ENCODE results near the gene DEPDC4.
"Not testable (repeated sequence)": the region's sequence is repeated elsewhere in the genome, so short reads cannot be mapped to it uniquely, and the experiment has no call there.

DEPDC4 gene

DNA sequence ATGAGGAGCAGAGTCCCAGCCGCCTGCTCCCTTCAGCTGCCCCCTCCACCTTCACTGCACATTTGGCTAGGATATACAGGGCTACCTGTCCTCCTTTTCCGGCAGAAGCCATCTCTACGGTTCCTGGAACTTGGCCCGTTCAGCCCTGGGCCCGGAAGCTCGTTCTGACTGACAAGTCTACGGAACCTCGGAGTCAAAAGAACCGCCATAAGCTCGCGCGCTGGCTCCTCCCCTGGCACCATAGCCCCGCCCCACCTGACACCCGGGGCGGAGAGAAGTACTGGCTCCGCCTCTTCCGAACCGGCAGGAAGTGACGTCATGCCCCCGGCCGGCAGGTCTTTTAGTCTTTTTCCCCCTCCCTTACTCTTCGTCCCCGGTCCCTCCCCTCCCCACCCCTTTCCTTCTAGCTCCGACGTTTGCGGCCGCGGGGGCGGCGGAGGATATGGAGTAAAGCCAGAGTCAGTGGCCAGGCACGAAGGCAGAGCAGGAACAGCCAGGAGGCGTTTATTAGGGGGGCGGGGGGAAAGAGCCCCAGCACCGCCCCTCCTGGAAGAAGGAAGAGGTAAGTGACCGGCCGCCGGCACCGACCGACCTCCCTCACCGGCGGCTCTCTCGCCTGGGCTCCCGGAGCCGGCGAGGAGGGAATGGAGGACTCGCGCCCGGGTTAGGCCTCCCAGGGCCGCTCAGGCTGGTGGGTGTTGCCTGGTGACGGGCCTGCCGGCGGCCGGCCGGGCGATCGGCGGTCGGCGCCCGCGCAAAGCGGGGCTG is at the start of gene DEPDC4, which contains the start of gene SCYL2:
Gene DEPDC4 (minus strand): TSS at position 245 of the 768 bp plus-strand sequence. CDS start 3 bp downstream, at position 242.
Gene SCYL2 (plus strand): TSS at position 343 of the 768 bp plus-strand sequence. CDS start 15,794 bp downstream, outside the sequence.
- DNase-seq (ENCODE audit: low read depth) = peak; percentile 92

DNA sequence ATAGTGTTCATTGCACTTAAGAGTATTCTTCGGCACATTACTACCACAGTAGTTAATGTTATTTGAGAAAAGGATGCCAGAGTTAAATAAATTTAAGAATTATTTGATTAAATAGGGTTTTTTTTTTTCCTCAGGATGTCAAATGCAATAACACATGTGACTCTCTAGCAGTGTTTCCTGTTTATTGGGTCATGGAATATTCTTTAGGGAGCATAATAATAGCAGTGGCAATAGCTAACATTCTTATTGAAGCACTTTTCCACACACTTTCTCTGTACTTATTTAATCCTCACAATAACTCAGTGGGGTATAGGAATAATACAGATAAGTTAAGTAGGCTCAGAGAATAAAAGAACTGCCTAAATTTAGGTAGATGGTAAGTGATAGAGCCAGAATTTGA is 44.4 kb upstream of the DEPDC4 start:
- no peak for DNase-seq (ENCODE audit: low read depth)

DNA sequence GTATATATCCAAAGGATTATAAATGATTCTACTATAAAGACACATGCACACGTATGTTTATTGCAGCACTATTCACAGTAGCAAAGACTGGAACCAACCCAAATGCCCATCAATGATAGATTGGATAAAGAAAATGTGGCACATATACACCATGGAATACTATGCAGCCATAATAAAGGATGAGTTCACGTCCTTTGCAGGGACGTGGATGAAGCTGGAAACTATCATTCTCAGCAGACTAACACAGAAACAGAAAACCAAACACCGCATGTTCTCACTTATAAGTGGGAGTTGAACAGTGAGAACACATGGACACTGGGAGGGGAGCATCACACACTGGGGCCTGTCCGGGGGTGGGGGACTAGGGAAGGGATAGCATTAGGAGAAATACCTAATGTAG is 41.3 kb upstream of the DEPDC4 start:
- not testable (repeated sequence) for DNase-seq (ENCODE audit: low read depth)

DNA sequence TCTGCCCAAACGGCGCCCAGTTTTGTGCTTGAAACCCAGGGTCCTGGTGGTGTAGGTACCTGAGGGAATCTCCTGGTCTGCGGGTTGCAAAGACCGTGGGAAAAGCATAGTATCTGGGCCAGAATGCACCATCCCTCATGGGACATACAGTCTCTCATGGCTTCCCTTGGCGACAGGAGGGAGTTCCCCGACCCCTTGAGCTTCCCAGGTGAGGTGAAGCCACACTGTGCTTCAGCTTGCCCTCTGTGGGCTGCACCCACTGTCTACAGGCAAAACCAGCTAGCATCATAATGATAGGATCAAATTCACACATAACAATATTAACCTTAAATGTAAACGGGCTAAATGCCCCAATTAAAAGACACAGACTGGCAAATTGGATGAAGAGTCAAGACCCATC is 37.5 kb upstream of the DEPDC4 start:
- not testable (repeated sequence) for DNase-seq (ENCODE audit: low read depth)

DNA sequence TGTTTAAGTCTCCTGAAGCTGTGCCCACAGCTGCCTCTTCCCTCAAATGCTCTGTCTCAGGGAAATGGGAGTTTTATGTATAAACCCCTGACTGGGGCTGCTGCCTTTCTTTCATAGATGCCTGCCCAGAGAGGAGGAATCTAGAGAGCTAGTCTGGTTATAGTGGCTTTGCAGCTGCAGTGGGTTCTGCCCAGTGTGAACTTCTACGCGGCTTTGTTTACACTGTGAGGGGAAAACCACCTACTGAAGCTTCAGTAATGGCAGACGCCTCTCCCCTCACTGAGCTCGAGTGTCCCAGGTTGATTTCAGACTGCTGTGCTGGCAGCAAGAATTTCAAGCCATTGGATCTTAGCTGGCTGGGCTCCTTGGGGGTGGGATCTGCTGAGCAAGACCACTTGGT is 37.0 kb upstream of the DEPDC4 start:
- DNase-seq (ENCODE audit: low read depth) = no peak

DNA sequence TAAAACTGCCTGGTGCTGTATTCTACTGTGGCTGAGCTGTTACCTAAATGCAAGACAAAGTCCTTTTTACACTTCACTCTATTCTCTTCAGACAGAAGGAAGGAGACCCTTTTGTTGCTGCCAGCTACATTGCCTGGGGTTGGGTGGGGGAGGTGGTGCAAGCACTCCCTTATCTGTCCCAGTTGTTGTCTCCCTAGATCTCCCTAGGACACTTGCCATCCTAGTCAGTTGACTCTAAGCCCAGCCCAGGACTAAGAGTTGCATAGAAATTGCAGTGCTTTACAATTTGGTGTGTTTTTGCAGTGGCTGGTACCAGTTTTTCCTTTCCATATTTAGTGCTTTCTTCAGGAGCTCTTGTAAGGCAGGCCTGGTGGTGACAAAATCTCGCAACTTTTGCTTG is 35.2 kb upstream of the DEPDC4 start:
- DNase-seq (ENCODE audit: low read depth) = no peak

DNA sequence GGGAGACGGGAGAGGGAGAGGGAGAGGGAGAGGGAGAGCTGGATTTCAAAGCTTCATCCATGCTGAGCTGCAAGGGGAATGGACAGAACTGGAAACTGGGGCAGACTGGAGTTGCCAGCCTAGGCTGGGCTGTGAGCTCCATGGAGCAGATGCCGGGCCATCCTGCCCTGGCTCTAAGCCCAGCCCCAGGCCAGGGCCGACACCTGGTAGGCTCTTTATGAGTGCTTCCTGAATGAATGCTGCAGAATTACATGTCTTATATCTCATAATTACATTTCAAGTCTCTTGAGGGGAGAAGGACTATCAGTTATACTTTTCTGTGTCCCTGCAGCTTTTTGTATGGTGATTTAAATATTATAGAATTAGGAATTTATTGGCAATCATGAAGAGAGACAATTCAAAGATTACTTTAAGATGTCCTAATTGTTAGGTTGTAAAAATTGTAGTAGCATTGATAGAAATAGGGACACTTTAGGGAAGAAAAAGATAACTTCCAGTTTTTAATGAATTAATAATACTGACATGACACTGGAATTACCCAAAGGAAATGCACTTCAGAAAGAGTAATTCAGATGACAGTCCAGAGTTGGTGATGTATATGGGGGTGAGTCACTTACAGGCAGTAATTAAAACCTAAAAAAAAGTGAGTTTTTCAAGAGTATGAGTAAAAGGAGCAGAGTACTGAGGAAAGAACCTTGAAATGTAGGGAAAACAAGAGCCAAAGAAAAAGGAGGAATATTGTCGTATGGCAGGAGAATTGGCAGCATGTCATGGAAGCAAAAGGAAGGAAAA is 29.1 kb upstream of the DEPDC4 start:
- peak; percentile 3 for DNase-seq (ENCODE audit: low read depth)

DNA sequence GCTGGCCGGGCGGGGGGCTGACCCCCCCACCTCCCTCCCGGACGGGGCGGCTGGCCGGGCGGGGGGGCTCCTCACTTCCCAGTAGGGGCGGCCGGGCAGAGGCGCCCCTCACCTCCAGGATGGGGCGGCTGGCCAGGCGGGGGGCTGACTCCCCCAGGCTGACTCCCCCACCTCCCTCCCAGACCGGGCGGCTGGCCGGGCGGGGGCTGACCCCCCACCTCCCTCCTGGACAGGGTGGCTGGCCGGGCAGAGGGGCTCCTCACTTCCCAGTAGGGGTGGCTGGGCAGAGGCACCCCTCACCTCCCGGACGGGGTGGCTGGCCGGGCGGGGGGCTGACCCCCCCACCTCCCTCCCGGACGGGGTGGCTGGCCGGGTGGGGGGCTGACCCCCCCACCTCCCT is 27.5 kb upstream of the DEPDC4 start:
- not testable (repeated sequence) for DNase-seq (ENCODE audit: low read depth)

DNA sequence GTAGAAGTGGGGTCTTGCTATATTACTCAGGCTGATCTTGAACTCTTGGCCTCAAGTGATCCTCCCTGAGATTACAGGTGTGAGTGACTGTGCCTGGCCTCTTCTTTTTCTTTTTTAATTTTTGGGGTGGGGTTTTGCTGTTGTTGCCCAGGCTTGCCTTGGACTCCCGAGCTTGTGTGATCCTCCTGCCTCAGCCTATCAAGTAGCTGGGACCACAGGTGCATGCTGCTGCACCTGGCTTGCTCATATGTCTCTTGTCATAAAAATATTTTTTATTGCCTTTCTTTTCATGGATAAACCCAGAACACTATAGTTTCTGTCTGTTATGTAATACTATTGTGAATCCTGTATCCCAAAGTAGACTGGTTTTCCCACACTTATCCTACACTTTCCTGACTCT is 26.1 kb upstream of the DEPDC4 start:
- DNase-seq (ENCODE audit: low read depth) = no peak

DNA sequence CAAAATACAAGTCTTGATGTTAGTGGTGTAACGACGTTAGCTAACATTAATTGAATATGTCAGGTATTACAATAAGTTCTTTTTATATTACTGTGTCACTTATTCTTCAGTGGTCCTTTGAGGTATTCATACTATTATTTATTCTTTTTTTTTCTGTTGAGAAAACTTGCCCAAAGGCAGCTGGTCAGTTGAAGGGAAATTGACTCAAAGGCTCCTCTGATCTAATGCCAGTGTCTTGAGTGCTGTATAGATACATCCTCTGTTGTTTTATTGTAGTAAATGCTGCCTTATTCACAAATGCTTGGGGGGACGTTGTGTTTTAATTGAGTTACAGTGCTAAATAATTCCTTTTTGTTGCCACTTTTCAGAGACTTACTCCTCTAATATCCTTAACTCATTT is 23.1 kb upstream of the DEPDC4 start:
- DNase-seq (ENCODE audit: low read depth) = no peak

DNA sequence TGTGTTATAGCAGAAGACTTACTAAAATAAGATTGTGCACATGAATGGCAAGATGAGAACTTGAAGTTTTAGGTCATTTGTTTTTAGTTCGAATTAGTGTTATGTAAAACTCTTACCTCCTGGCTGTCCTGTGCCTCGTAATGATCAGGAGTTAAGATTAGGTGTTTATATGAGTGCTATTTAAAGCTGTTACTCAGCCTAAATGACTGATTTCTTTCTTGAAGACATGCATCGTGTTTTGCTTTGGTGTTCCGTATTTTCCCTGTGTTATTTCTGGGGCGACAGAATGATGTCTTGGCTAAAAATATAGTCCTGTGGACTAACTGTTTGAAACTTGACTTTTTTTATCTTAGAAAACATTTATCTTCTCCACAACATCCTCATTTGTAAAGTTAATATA is 22.2 kb upstream of the DEPDC4 start:
- DNase-seq (ENCODE audit: low read depth) = no peak

DNA sequence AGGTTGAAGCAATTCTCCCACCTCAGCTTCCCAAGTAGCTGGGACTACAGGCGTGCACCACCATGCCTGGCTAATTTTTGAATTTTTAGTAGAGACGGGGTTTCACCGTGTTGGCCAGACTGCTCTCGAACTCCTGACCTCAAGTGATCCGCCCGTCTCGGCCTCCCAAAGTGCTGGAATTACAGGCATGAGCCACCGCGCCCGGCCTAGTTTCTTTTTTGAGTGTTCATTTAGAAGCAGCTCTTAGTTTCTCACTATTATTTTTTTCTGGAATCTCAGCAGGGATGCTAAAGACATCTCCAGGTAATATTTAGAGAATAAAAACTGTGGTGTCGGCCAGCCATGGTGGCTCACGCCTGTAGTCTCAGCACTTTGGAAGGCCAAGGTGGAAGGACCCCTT is 17.7 kb upstream of the DEPDC4 start:
- DNase-seq (ENCODE audit: low read depth) = not testable (repeated sequence)

DNA sequence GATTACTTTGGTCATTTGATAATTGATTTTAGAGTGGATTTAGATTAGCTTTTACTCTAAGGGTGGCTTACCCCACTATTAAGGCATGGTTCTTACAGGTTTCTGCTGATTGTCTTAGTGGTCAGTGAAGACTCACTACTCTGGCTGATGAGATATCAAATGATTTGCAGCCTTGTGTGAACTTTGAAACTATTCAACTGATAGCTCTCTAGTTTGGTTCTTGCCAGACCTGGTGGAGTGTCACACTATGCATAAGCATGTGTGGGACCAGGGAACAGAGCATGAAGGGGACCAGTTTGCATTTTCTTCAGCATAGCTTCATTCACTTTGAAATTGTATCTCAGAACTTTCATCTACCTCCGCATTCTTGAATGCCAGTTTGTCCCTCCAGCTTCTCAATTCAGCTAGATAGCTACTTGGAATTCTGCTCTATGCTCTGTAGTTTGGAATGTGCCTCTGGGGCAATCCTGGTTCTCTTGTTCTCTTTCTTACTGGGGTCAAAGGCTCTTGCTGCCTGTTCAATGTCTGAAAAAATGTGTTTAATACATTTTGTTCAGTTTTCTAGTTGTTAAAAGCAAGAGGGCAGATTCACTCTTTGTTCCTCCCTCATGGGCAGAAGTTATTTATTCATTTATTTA is 12.8 kb upstream of the DEPDC4 start:
- no peak for DNase-seq (ENCODE audit: low read depth)

DNA sequence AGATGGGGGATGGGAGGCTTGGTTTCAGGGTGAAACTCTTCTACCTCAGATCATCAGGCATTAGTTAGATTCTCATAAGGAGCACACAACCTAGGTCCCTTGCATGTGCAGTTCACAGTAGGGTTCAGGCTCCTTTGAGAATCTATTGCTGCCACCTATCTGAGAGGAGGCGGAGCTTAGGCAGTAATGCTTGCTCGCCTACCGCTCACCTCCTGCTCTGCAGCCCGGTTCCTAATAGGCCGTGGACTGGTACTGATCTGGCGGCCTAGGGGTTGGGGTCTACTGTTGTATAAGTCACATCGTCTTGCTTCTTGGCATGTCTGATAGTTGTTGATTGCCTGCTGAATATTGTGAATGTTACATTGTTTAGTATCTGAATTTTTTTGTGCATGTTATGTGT is 12.3 kb upstream of the DEPDC4 start:
- no peak for DNase-seq (ENCODE audit: low read depth)

DNA sequence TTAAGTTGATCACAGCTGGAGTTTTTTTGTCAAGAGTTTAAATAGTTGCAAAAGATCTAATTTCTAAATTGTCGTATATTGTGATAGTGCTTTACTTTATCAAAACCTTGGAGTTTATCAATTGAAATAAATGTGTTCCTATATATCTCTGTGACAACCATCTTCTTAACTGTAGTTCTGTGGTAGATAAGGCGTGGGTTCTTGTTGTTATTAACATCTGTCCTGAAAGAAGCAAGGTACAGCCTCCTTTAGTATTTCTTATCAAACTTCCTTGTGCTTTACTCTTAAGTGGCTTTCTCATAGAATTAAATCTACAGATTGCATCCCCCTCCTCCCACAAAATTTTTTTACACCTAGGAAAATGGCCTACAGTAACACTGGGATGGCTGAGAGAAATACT is 7.4 kb upstream of the DEPDC4 start:
- DNase-seq (ENCODE audit: low read depth) = no peak

DNA sequence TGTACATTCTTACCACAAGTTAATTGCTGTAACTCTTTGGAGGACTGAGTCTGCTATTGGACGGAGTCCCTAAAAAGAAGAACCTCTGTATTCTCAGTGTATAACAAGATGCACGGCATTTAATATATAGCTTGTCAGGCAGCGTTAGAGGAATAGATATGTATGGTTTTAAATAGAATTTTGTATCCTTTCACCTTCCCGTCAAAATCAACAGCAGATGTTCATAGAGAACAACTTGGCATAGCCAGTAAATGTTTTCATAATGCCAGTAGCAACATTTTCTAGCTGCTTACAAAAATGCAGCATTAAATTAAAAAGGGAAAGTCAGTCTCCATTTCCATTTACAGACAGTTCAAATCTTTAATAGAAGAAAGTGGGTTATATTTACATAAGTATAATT is 6.9 kb upstream of the DEPDC4 start:
- no peak for DNase-seq (ENCODE audit: low read depth)

DNA sequence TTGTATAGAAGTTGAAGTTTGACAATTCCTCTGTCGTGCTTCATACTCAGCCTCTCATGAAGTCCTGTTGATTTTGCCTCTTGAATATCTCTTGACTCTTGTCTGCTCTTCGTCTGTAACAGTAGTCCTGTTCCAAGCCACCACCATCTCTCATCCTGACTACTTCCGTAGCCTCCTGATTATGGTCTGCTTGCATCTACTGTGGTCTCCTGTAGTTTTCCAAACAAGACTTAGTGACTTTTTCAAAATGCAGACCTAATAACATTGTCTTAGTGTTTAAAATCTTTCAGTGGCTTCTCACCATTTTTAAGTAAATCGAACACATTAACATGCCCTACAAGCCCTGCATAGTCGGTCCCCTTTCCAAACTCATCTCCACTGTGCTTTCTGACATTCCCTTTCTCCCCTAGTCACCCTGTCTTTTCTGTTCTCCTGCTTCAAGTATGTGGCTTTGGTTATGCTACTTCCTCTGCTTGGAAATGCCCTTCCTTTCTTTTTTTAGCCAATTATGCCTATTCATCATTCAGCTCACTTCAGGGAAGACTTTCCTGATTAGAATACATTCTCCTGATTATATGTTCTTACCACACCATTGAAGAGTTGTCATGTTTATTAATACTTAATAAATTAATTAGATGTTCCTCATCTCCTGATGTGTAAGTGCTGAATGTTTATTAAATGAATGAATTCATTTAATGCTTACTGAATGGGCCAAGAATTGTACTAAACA is 2.1 kb upstream of the DEPDC4 start:
- no peak for DNase-seq (ENCODE audit: low read depth)

DNA sequence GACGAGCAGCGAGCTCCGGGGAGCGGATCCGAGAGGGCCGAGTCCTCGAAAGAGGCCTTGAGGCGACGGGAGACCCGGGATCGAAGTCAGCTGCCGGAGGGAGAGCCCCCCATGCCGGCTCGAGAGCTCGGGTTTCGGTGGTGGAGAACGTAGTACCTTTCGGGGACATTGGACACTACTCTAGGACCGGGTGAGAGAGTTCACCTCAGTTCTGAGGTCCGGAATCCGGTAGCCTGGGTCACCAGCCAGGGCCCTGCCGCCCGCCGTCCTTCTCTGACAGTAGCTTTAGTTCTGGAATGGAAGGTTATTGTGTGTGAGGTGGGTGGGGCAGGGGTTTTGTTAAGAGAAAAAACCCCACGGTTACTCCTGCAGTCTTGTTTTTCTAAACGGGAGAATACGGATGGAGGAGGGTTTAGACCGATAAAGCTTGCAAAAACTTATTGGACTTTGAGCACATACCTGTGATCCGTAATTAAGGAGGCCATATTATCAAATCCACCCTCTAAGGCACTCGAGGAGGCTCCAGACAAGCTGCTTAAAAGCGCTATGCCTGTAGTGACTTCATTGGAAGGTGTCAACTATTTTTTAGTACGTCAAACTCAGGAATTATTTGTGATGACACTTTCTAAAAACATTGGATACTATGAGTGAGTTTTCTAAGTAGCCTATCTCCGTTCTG is 863 bp upstream of the DEPDC4 start:
- peak; percentile 13 for DNase-seq (ENCODE audit: low read depth)

DNA sequence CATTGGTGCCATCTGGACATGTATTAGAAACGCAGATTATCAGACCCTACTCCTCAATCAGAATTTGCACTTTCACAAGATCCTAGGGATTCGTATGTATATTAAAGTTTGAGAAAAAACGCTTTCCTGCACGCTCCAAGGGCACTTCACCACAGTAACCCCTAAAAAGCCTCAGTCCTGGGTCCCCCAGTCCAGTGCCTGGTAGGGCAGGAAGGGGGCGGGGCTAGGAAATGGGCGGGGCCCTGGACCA is 369 bp downstream of the DEPDC4 start:
- no peak for DNase-seq (ENCODE audit: low read depth)

DNA sequence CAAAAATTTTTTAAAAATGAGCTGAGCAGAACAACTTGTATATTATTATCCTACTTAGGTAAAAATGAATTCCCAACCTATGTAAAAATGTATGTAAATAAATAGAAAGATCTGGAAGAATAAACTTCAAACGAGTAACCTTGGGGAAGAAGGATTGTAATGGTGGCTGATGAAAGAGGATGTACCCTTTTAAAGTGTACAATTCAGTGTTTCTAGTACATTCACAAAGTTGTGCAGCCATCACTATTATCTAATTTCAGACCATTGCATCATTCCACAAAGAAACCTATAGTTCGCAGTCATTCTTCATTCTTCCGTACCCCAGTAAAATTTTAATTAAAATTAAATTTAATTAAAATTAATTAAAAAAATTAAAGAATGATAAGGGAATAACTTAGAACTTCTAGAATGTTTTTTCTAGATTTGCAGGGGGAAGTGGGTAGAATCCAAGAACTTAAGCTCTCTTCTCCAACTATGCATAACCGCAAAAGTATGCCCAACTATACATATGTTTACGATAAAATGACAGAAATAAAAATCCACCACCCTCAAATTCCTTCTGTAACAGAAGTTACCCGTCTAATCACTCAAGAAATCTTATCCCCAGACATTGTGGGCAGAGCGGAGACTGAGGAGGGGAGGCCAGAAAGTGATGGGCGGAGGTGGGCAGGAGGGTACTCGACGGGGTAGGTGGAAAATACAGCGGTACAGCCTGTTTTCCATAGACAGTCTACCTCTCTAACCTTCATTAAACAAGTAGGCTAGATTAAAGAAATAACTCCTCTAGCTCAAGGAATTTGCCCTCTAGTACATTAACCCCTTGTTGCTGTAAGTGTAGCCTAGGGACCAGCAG is 921 bp downstream of the DEPDC4 start:
- no peak for DNase-seq (ENCODE audit: low read depth)

DNA sequence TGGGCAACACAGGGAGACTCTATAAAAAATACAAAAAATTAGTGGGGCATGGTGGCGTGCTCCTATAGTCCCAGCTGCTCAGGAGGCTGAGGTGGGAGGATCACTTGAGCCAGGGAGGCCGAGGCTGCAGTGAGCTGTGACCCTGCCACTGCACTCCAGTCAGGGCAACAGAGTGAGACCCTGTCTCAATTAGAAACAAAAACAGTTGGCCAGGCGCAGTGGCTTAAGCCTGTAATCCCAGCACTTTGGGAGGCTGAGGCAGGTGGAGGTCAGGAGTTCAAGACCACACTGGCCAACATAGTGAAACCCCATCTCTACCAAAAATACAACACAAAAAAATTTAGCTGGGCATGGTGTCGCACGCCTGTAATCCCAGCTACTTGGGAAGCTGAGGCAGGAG is 1.8 kb downstream of the DEPDC4 start:
- not testable (repeated sequence) for DNase-seq (ENCODE audit: low read depth)
